NB4 (cell line): ENCODE data around the gene LEUTX.

ENCODE experiments used
- CTCF ChIP-seq: IDR thresholded peaks from one replicate; pipeline ENCODE4 v1.5.1; 2012; ENCODE audit warnings: low read depth, low read length
- MAX ChIP-seq: IDR thresholded peaks from 2 replicates; pipeline ENCODE4 v1.6.1; 2011; ENCODE audit warnings: low read depth, low read length
- POLR2A ChIP-seq: IDR thresholded peaks from 2 replicates; pipeline ENCODE4 v1.6.1; 2011; ENCODE audit warnings: mild to moderate bottlenecking; ENCODE audit not compliant: insufficient read length; ENCODE audit errors: extremely low read depth

GRCh38 chr19:39736088-39736487 lies 42.6 kb upstream of the LEUTX start:
- TF ChIP-seq MAX = no peak
- TF ChIP-seq CTCF = no peak
- TF ChIP-seq POLR2A = no peak
